Upper lobe of left lung (tissue), 4 donors: ENCODE data around the gene PIK3CA.

Source experiments
- CTCF ChIP-seq, 6 experiments: fragments of 450-650 bp in 4 of 6; fragments of 200-600 bp in 2 of 6; sonication (generic) in 2 of 6; IDR thresholded peaks; one replicate each; pipeline ENCODE4 v1.5.1; 2016 to 2019; ENCODE audit warnings: antibody characterized with exemption in 6 of 6
- EP300 ChIP-seq, 4 donors: sonication (generic); formaldehyde crosslinking; IDR thresholded peaks; one replicate each; pipeline ENCODE4 v1.5.1; 2017; ENCODE audit warnings: antibody characterized with exemption in 4 of 4, control low read depth in 2 of 4
- POLR2A ChIP-seq, 4 donors: fragments of 450-650 bp; IDR thresholded peaks; one replicate each; pipeline ENCODE4 v1.5.1; 2016 to 2017; ENCODE audit warnings: antibody characterized with exemption in 4 of 4, mild to moderate bottlenecking in 2 of 4
- POLR2AphosphoS5 ChIP-seq, 2 donors: sonication (generic); formaldehyde crosslinking; IDR thresholded peaks; one replicate each; pipeline ENCODE4 v1.5.1; 2017; ENCODE audit warnings: antibody characterized with exemption in 2 of 2

- TF ChIP-seq POLR2A (IDR thresholded peaks at IDR 0.05) = peak in 2 of 4 donors; percentile 74 to 77
- TF ChIP-seq CTCF (IDR thresholded peaks at IDR 0.05) = peak in 2 of 6 experiments; percentile 9 to 10
- TF ChIP-seq POLR2AphosphoS5 (IDR thresholded peaks at IDR 0.05) = peak; percentile 64 to 88
- peak in 1 of 4 donors; percentile 31 for TF ChIP-seq EP300 (IDR thresholded peaks at IDR 0.05)
Measured at GRCh38 chr3:179147873-179148615, at the start of gene PIK3CA.
